SH-SY5Y (cell line): ENCODE results near the gene NCOA4.
"Not testable (repeated sequence)": the region's sequence is repeated elsewhere in the genome, so short reads cannot be mapped to it uniquely, and the experiment has no call there.

Experiments
- GATA2 ChIP-seq: IDR thresholded peaks from 2 replicates; pipeline ENCODE4 v1.6.1; 2011; ENCODE audit warnings: mild to moderate bottlenecking, low read depth, low read length
- GATA3 ChIP-seq: IDR thresholded peaks from 2 replicates; pipeline ENCODE4 v1.6.1; 2011; ENCODE audit warnings: low read depth, mild to moderate bottlenecking, low read length, moderate library complexity

The NCOA4 gene

DNA sequence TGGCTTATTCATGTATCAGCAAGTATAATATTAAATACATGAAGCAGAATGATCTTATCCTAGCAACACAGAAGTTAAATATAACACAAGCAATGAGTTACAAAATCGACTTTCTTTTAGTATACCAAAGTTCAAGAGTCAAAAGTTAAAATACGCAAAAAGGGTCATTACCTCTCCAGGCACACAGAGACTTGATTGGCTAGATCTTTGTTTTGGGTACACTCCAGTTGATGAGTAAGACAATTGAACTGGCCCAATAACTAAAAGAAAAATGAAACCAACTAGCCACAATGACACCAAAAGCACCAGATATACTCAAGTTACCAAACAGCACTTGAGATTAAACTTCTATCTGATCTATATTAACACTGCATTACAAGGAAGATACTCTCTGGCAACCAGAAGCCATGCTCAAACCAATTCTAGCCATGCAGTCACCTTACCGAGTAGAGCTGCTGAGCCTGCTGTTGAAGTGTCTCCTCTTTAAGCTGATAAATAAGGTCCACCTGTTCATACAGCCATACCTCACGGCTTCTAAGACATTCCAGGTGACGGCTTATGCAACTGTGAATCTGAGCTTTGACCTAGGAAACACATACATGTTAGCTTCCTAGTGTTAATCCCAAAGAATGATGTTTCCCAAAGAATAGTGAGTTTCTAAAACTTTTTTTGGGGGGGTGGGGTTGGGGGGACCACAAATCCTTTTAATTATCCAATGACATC, 15.6 kb downstream of the NCOA4 start:
- TF ChIP-seq GATA2 (no peak), GATA3 (no peak)

- TF ChIP-seq GATA3 (no peak), GATA2 (no peak)
These were observed 16.2 kb downstream of the NCOA4 start for GRCh38 chr10:46014206-46014605.

- TF ChIP-seq GATA3: no peak
- no peak for TF ChIP-seq GATA2
These were observed 17.7 kb downstream of the NCOA4 start for GRCh38 chr10:46012746-46013145.

DNA sequence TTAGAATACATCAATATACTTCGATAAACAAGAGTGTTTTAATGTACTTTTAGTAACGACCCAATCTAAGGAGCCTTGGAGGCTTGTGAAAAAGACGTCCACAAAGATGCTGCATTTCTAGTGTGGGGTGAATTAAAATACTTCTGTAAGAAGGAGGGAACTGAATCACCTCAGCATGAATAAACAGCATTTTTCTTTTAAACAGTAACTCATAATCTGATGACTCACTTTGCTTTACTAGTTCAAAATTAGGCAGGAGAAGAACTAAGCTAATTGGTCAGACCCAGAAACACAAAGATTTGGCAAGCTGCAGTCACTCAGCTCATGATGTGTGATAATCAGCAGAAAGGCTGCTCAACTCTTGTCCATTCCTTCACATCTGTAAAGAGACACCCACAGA, 24.2 kb downstream of the NCOA4 start:
- no peak for TF ChIP-seq GATA2
- no peak for TF ChIP-seq GATA3

DNA sequence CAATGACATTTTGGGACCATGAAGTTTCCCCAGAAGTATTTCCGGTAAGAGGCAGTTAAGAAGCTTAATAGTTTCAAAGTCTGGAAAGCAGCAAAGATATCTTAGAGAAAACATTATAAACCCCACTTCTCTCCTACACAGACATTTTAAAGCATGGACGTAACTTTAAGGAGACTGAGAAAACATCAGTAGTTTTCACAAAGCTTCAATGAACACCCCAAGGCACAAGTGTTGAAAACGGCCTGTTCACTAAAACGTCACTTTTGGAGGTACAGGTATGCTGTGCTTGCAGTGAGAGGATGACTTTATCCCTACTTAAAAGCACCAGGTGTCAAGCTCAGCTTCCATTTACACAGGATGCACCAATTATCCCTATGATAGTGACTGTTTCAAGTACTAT, 25.0 kb downstream of the NCOA4 start:
- TF ChIP-seq GATA3: no peak
- no peak for TF ChIP-seq GATA2

GRCh38 chr10:46004963-46005362, 25.5 kb downstream of the NCOA4 start:
- no peak for TF ChIP-seq GATA2
- no peak for TF ChIP-seq GATA3

GRCh38 chr10:46002916-46003693, 27.3 kb downstream of the NCOA4 start:
- TF ChIP-seq GATA2 (no peak), GATA3 (no peak)

DNA sequence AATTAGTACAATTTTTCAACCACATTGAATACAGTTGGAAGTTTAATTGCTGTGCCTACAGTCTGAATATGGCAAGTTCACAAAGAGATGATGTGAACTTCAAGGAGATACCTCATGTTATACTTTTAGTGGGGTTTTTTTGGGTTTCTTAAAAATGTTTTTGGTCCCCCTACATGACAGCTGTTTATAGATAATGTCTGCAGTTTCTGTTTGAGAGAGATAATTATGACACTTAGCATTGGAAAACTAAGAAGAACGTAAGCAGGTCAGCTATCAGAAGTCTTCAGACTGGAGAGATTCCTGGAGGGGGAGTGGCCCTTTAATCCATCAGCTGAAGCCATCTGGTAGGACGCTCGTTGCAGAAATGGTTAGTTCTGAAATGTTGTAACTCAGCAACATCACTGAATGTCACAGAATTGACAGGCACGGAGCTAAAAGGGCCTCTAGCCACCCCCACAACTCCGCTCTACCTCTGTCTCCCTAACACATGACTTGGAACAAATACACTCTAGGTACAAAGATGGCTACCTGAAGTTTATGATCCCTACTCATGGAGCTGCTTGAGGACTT, 29.2 kb downstream of the NCOA4 start:
- TF ChIP-seq GATA3 (no peak), GATA2 (no peak)

DNA sequence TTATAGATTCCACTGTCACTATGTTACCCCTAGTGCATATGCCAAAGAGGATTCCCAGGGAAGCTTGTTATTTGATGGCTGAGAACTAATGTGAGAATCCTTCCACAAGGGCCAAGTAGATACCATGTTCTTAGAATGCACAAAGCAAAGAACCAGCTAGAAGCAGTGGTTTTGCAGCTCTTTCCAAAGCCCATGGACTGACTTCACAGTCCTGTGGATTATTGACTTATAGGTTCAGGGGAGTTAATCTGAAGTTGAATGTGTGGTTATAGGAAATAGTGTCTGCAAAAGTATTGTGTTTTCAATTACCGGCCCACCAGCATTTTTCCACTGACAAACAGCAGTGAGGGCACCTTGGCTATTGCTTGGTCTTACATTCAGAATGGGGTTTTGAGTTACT, 29.9 kb downstream of the NCOA4 start:
- TF ChIP-seq GATA3 (no peak), GATA2 (no peak)

DNA sequence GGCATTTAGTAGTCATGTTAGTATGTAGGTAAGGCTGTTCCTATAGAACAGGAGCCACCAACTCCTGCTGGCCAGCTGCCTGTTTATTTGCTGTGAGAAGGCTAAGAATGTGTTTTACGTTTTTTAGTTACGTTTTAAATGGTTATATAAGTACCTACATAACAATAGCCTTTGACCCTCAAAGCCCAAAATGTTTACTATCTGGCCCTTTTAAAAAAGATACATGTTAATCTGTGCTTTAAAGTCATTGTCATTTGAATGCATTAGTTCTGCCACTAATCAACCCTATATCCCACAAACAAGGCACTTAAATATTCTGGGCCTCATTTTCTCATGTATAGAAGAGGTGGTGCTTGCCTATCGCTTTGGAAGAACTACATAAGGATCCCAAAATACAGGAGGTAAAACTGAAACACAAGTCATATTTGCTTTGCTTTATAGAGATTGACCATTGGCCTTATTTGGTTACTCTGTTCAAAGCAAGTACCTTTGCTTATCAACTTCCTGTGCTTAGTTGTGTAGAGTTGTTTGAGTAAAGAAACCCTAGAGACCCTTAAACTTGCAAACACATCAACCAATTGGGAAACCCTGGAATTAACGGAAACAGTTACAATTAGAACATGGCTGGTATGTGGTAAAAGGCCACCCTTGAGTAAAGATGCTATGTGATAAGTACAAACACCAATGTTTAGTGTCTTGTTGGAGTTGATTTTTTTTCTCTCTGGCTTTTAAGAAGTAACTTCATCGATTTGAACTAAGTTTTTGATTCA, 32.2 kb downstream of the NCOA4 start:
- TF ChIP-seq GATA2 (no peak), GATA3 (no peak)

DNA sequence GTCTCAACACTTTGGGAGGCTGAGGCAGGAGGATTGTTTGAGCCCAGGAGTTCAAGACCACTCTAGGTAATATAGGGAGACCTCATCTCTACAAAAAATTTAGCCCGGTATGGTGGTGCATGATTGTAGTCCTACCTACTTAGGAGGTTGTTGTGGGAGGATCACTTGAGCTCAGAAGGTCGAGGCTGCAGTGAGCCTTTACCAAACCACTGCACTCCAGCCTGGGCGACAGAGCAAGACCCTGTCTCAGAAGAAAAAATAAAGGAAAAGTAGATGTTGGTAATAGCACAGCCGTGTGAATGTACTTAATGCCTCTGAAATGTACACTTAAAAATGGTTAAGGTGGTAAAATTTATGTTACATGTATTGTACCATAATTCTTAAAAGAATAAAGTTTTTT, 32.9 kb downstream of the NCOA4 start:
- no peak for TF ChIP-seq GATA2
- TF ChIP-seq GATA3: no peak

DNA sequence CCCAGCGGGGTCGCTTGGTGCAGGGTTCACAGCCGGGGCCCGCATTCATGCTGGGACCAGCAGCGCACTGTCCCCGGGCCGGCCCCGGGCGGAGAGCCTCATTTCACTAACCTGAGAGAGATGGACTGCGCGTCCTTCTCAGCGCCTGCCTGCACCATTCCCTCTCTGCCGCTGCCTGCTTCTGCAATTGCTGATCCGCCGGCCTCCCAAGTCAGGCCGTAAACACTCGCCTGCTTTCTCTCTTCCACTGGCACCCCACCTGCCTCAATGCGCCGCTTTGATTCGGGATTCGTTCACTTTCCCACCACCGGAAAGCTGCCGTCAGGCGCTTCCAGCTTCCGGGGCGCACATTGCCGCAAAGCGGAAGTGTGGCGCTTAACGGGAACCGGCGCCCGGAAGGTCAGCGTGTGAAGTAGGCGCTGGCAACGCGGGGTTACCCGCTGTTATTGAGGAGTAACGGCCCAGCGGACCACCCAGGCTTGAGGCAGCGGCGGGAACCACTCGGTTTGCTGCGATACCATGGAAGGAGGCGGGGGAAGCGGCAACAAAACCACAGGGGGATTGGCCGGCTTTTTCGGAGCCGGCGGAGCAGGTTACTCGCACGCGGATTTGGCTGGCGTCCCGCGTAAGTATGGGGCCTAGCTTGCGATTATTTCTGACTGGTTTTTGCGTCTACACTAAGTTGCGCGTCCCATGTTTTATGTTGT, 58.2 kb downstream of the NCOA4 start, which contains the start of gene TIMM23:
TIMM23 (plus strand) TSS at position 384 of the 707 bp plus-strand sequence; CDS start at position 520, 136 bp downstream.
- not testable (repeated sequence) for TF ChIP-seq GATA3, GATA2
